Subcutaneous adipose tissue (tissue), 4 donors: ENCODE measurements around the gene FBLN2. TPM values are rescaled to one million over a fixed set of nuclear protein-coding genes. Genes with fewer than 3 reads are reported as not detected.

ENCODE experiments used
- CTCF ChIP-seq: fragments of 450-650 bp; IDR thresholded peaks from one replicate; pipeline ENCODE4 v1.5.1; 2016; ENCODE audit warnings: low read depth, mild to moderate bottlenecking, control low read depth, antibody characterized with exemption, moderate library complexity
- total RNA-seq, 4 donors: library from RNA; depleted of rRNA; stranded (reverse); fragments of >200 nt; gene quantifications; one replicate each; pipeline ENCODE4 v1.1.0, GENCODE V29; 2016

FBLN2 gene
- total RNA-seq, 4 donors from 2014 or later = 215 to 456 (median 410) TPM

DNA sequence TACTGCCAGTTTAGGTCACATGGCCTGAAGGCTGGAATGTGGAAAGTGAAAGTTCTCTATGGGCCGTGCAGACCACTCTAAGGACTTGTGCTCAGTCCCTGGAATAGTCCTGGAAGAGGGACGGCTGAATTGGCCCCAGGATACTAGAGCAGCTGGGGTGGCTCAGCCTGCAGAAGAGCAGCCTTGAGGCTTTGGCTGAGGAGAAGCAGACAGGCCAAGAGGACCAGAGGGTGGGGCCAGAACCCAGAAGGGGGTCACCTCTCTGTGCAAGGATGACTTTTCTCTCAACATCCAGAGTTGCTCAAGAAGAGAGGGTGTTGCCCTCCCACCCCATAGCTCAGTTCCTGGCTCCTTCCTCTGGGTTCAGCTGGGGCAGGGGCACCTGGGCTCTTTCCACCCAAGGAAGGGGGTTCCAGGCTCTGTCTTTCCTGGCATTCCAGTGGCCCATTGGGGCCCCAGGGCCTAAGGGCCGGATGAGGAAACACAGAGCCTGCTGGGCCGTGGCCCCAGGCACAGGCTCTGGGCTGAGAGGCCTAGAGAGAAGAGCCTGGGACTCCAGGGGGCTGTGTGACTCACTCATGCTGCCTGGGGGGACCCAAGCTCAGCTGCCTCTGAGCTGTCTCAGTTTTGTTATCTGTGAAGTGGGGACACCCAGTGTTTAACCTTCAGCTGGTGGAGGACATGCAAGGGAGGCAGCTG, 8.5 kb upstream of the FBLN2 start:
- TF ChIP-seq CTCF = no peak

DNA sequence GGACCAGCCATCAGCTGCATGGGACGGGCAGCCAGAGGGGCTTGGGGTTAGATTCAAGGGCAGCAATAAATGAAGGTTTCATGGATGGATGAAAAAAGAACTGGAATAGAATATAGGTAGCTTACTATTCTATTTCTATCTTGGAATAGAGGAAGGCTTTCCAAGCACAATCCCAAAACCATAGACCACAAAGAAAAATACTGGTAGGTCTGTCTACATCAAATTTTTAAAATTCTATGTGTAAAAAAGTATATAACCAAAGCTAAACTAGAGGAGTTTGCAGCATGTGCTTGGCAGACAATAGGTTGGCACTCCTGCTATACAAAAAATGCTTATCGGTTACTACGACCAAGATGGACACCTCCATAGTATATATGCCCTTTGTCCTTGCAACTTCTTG, 7.2 kb upstream of the FBLN2 start:
- TF ChIP-seq CTCF = no peak

DNA sequence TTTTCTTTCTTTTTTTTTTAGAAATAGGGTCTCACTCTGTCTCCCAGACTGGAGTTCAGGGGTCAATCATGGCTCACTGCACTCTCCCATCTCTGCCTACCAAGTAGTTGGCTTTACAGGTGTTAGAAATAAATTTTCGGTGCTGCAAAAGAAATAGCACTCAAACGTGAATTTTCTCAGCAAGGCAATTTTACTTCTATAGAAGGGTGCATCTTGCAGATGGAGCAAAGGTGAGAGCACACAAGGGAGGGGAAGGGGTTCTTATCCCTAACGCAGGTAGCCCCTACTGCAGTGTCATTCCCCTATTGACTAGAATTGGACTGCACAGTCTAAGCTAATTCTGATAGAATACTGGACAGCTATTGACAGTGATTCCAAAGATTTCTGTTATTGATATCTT, 6.8 kb upstream of the FBLN2 start:
- no peak for TF ChIP-seq CTCF

- TF ChIP-seq CTCF = no peak
These were observed 5.7 kb upstream of the FBLN2 start for GRCh38 chr3:13543253-13543652.

- TF ChIP-seq CTCF = no peak
These were observed 4.6 kb upstream of the FBLN2 start for GRCh38 chr3:13544293-13544831.

GRCh38 chr3:13544951-13545651, 3.8 kb upstream of the FBLN2 start:
- TF ChIP-seq CTCF = no peak

- TF ChIP-seq CTCF = no peak
These were observed 2.9 kb upstream of the FBLN2 start for GRCh38 chr3:13545952-13546454.
